Measurements from ENCODE around the gene COIL.

DNA sequence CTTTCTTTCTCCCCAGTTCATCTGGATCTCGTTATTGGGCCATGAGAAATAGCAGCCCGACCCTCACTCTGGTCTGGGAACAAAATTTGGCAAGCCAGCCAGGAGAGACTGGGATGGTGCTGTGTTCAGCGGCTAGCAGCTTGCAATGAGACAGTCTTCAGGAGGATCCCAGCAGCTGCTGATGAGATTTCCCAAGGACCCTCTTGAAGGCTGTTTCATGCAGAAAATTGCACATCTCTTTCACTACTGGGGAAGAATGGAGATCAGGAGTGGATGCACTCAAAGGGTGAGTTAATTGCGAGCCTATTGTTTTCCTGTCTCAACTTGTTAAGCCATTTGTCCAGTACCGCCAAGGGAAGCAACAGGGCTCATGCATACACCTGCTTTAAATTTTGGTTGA lies 5.5 kb upstream of the COIL start:
- TF ChIP-seq, protein P1, sequence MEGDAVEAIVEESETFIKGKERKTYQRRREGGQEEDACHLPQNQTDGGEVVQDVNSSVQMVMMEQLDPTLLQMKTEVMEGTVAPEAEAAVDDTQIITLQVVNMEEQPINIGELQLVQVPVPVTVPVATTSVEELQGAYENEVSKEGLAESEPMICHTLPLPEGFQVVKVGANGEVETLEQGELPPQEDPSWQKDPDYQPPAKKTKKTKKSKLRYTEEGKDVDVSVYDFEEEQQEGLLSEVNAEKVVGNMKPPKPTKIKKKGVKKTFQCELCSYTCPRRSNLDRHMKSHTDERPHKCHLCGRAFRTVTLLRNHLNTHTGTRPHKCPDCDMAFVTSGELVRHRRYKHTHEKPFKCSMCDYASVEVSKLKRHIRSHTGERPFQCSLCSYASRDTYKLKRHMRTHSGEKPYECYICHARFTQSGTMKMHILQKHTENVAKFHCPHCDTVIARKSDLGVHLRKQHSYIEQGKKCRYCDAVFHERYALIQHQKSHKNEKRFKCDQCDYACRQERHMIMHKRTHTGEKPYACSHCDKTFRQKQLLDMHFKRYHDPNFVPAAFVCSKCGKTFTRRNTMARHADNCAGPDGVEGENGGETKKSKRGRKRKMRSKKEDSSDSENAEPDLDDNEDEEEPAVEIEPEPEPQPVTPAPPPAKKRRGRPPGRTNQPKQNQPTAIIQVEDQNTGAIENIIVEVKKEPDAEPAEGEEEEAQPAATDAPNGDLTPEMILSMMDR (IDR thresholded peaks at IDR 0.05 in 2 of 3, conservative IDR thresholded peaks at IDR 0.05 in 1 of 3; ENCODE audit: borderline replicate concordance in 1 of 3, insufficient read depth in 1 of 3, low read depth in 2 of 3, low read length in 2 of 3): no peak
- TF ChIP-seq POLR2AphosphoS5 (IDR thresholded peaks at IDR 0.05; ENCODE audit: low read depth, low read length) (no peak), SIN3A (IDR thresholded peaks at IDR 0.05; ENCODE audit: low read depth) (no peak), EZH2 (IDR thresholded peaks at IDR 0.05) (no peak), CEBPB (IDR thresholded peaks at IDR 0.05; ENCODE audit: low read depth) (no peak), YY1 (IDR thresholded peaks at IDR 0.05; ENCODE audit: extremely low read depth, insufficient replicate concordance, low read depth, low read length) (no peak), CBX3 (IDR thresholded peaks at IDR 0.05; ENCODE audit: low read depth) (no peak), POLR2A (IDR thresholded peaks at IDR 0.05; ENCODE audit: borderline replicate concordance, extremely low read depth, insufficient read depth, insufficient read length) (no peak), TCF7L2 (IDR thresholded peaks at IDR 0.05; ENCODE audit: borderline replicate concordance, extremely low read depth, insufficient read depth, insufficient read length) (no peak), JUND (IDR thresholded peaks at IDR 0.05) (no peak)
- TF ChIP-seq, protein P2, sequence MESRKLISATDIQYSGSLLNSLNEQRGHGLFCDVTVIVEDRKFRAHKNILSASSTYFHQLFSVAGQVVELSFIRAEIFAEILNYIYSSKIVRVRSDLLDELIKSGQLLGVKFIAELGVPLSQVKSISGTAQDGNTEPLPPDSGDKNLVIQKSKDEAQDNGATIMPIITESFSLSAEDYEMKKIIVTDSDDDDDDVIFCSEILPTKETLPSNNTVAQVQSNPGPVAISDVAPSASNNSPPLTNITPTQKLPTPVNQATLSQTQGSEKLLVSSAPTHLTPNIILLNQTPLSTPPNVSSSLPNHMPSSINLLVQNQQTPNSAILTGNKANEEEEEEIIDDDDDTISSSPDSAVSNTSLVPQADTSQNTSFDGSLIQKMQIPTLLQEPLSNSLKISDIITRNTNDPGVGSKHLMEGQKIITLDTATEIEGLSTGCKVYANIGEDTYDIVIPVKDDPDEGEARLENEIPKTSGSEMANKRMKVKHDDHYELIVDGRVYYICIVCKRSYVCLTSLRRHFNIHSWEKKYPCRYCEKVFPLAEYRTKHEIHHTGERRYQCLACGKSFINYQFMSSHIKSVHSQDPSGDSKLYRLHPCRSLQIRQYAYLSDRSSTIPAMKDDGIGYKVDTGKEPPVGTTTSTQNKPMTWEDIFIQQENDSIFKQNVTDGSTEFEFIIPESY (IDR thresholded peaks at IDR 0.05; ENCODE audit: extremely low read depth, insufficient replicate concordance, low read length): no peak
- TF ChIP-seq, protein P3, sequence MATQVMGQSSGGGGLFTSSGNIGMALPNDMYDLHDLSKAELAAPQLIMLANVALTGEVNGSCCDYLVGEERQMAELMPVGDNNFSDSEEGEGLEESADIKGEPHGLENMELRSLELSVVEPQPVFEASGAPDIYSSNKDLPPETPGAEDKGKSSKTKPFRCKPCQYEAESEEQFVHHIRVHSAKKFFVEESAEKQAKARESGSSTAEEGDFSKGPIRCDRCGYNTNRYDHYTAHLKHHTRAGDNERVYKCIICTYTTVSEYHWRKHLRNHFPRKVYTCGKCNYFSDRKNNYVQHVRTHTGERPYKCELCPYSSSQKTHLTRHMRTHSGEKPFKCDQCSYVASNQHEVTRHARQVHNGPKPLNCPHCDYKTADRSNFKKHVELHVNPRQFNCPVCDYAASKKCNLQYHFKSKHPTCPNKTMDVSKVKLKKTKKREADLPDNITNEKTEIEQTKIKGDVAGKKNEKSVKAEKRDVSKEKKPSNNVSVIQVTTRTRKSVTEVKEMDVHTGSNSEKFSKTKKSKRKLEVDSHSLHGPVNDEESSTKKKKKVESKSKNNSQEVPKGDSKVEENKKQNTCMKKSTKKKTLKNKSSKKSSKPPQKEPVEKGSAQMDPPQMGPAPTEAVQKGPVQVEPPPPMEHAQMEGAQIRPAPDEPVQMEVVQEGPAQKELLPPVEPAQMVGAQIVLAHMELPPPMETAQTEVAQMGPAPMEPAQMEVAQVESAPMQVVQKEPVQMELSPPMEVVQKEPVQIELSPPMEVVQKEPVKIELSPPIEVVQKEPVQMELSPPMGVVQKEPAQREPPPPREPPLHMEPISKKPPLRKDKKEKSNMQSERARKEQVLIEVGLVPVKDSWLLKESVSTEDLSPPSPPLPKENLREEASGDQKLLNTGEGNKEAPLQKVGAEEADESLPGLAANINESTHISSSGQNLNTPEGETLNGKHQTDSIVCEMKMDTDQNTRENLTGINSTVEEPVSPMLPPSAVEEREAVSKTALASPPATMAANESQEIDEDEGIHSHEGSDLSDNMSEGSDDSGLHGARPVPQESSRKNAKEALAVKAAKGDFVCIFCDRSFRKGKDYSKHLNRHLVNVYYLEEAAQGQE (IDR thresholded peaks at IDR 0.05; ENCODE audit: low read depth): no peak
- TF ChIP-seq, protein P4, sequence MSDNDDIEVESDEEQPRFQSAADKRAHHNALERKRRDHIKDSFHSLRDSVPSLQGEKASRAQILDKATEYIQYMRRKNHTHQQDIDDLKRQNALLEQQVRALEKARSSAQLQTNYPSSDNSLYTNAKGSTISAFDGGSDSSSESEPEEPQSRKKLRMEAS (IDR thresholded peaks at IDR 0.05): no peak
- TF ChIP-seq, protein P5, sequence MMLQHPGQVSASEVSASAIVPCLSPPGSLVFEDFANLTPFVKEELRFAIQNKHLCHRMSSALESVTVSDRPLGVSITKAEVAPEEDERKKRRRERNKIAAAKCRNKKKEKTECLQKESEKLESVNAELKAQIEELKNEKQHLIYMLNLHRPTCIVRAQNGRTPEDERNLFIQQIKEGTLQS (IDR thresholded peaks at IDR 0.05): no peak
